ENCODE measurements around the gene SPRR3.
"Not testable (repeated sequence)": the region's sequence is repeated elsewhere in the genome, so short reads cannot be mapped to it uniquely, and the experiment has no call there.

The SPRR3 gene

DNA sequence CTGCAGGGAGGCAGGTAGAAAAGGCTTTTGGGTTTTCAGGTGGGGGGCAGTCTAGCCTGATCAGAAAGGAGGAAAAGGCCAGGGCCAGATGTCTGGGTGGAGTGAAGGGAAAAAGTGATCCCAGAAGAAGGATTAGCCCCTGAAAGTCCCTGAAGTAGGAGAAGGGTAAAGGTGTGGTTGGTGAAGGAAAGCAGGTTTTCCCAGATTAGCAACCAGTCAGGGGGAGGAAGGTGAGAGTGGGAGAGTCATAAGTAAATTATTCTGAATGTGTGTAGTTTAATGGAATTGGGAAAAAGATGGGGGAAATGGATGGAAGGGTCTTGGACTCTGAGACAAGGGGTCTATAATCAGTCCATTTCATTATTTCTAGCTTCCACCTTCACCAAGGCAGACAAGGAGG, 18.3 kb upstream of the SPRR3 start:
- DNase-seq (ENCODE audit: extremely low read depth in 1 of 2, low read depth in 1 of 2), result no peak

DNA sequence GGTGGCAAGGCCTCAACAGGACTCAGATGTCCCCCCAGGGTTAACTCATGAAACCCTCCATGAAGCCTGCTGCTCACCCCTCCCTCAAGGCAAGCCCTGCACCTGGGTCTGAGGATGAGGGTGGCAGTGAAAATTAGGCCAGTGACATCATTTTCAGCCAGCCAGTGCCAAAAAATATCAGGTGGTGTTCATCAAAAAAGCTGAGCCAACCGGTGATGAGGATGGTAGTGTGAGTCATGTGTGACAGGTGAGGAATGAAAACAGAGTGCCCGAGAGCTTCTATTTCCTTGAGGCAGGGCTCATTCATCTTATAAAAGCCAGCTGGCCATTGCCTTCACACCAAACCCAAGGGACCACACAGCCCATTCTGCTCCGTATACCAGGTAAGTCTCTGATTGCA, 17.8 kb upstream of the SPRR3 start, which contains the start of gene SPRR1A:
TSS of gene SPRR1A (plus strand) at position 339 of the 400 bp plus-strand sequence. CDS start 1,150 bp downstream, outside the sequence.
- DNase-seq (ENCODE audit: extremely low read depth in 1 of 2, low read depth in 1 of 2), result no peak

GRCh38 chr1:152986578-152986977, 15.0 kb upstream of the SPRR3 start:
- DNase-seq (ENCODE audit: extremely low read depth in 1 of 2, low read depth in 1 of 2), result no peak

- DNase-seq (ENCODE audit: extremely low read depth in 1 of 2, low read depth in 1 of 2), result no peak
Measured at GRCh38 chr1:152993186-152993585, 8.4 kb upstream of the SPRR3 start.

- DNase-seq (ENCODE audit: extremely low read depth in 1 of 2, low read depth in 1 of 2), result no peak
Measured at GRCh38 chr1:152995842-152996241, 5.7 kb upstream of the SPRR3 start.

- DNase-seq (ENCODE audit: extremely low read depth in 1 of 2, low read depth in 1 of 2), result no peak
Measured at GRCh38 chr1:152996633-152997400, 4.7 kb upstream of the SPRR3 start.

DNA sequence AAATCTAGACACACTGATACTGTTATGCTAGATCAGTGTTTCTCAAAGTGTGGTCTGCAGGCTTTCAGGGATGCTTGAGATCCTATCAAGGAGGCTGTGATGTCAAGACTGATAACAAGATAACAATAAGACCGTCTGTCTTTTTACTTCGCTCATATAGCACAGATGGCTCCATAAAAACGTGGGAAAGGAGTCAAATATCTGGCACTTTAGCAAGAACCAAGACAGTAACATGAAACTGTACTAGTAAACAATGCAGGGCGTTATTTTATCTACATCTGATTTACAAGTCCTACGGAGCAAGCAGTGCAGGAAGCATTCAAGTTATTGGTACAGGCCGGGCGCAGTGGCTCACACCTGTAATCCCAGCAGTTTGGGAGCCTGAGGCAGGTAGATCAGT, 3.6 kb upstream of the SPRR3 start:
- DNase-seq (ENCODE audit: extremely low read depth in 1 of 2, low read depth in 1 of 2), result no peak

DNA sequence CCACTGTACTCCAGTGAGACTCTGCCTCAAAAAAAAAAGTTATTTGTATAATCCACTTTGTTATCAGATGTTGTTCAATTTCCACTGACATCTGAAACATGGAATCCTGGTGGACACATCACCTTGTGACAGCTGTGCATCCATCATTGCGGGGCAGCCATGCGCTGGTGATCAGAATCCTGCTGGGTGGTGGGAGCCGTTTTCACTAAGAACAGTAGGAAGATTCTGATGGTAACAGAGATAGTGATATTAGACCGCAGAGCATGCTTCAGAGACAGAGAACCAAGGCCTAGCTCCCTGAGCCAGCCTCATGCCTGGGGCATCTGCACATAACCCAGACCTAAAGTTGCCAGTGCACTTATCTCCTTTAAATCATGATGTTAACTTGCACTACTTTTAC, 3.1 kb upstream of the SPRR3 start:
- DNase-seq (ENCODE audit: extremely low read depth in 1 of 2, low read depth in 1 of 2), result no peak

- no peak for DNase-seq (ENCODE audit: extremely low read depth in 1 of 2, low read depth in 1 of 2)
Measured at GRCh38 chr1:152999818-153000217, 1.7 kb upstream of the SPRR3 start.

DNA sequence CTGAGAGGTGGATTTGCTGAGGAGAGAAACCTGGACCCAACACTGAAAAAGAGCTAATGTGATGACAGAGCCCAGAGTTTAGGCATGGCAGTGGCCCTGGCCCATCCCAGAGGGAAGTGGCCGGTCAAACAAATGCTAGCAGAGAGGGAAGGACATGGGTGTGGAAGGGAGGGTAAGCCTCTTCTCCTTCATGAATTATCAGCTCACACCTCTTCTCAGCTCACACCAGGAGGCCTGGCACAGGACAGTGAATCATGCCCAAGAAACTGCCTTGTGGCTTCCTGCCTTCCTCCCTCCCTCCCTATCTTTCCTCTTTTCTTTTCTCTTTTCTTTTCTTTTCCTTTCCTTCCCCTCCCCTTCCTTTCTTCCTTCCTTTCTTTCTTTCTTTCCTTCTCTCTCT, 1.3 kb upstream of the SPRR3 start:
- DNase-seq (ENCODE audit: extremely low read depth in 1 of 2, low read depth in 1 of 2), result no peak

DNA sequence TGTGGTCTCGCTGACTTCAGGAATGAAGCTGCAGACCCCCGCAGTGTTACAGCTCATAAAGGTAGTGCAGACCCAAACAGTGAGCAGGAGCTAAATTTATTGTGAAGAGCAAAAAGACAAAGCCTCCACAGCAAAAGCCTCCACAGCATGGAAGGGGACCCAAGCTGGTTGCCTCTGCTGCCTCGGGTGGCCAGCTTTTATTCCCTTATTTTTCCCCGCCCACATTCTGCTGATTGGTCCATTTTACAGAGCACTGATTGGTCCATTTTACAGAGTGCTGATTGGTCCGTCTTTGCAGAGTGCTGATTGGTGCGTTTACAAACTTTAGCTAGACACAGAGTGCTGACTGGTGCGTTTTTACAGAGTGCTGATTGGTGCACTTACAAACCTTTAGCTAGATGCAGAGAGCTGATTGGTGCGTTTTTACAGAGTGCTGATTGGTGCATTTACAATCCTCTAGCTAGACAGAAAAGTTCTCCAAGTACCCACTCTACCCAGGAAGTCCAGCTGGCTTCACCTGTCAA, 9.7 kb downstream of the SPRR3 start:
- not testable (repeated sequence) for DNase-seq (ENCODE audit: extremely low read depth in 1 of 2, low read depth in 1 of 2)

DNA sequence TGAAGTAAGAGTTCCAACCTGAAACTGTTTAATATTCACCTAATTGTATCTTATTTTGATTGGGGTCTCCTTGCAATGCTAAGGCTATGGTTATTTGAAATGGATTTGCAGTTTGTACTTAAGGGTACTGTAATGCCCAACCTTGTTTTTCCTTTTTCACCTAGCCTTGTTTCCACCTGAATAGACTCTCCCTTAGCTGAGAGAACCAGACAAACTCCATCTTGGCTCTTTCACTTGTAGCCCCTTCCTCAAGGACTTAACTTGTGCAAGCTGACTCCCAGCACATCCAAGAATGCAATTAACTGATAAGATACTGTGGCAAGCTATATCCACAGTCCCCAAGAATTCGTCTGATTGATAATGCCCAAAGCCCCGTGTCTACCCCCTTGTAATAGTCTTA, 20.3 kb downstream of the SPRR3 start:
- not testable (repeated sequence) for DNase-seq (ENCODE audit: extremely low read depth in 1 of 2, low read depth in 1 of 2)

DNA sequence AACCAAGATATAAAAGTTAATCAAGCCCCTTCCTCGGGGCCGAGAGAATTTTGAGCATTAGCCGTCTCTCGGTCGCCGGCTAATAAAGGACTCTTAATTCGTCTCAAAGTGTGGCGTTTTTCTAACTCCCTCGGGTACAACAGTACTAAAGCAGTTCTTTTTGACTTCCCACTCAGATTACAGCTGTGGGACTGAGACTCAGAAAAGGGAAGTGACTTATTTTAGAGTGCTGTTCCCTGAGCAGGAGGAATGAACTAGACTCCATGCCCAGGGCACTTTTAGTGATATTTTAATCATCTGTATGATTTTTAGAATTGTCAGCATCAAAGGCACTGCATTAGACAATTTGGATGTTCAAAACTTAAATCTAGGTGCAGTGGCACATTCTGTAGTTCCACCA, 20.8 kb downstream of the SPRR3 start:
- DNase-seq (ENCODE audit: extremely low read depth in 1 of 2, low read depth in 1 of 2), result not testable (repeated sequence)

DNA sequence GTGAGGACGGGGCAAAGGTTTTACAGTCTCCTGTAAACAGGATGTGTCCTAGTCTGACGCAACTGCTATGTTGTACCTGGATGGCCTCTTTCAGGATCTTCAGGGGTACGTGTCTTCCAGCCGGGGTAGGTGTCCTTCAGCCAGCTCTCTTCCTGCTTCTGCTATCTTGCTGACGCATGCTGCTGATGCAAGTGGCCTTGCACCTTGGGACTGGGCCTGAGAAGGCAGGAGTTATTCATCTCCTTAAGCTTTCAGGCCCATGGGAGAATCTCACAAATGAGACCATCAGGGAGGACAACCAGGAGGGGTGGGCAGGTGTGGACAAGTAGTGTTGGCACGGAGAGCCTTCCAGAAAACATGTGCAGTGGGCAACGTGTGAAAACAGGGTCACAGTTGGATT, 21.6 kb downstream of the SPRR3 start:
- DNase-seq (ENCODE audit: extremely low read depth in 1 of 2, low read depth in 1 of 2), result no peak

- DNase-seq (ENCODE audit: extremely low read depth in 1 of 2, low read depth in 1 of 2), result no peak
Measured at GRCh38 chr1:153024413-153024812, 22.9 kb downstream of the SPRR3 start.

DNA sequence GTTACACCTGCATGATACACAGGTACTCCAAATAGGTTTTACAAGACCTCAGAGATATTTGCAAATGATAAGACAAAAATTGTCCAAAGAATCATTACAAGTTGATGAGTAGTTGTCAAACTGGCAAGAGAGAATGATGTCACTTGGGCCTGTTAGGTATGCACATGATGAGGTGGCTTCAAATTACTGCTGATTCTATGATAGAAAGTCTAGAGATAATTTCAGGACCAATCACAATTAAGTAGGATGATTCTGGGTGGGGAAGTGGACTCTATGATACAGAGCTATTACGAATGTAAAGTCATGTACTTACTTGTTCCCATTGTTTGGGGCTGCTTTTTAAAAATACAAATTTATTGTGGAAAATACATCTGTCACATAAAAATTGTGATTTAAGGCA, 24.2 kb downstream of the SPRR3 start:
- no peak for DNase-seq (ENCODE audit: extremely low read depth in 1 of 2, low read depth in 1 of 2)

GRCh38 chr1:153028766-153029165, 27.2 kb downstream of the SPRR3 start:
- no peak for DNase-seq (ENCODE audit: extremely low read depth in 1 of 2, low read depth in 1 of 2)

DNA sequence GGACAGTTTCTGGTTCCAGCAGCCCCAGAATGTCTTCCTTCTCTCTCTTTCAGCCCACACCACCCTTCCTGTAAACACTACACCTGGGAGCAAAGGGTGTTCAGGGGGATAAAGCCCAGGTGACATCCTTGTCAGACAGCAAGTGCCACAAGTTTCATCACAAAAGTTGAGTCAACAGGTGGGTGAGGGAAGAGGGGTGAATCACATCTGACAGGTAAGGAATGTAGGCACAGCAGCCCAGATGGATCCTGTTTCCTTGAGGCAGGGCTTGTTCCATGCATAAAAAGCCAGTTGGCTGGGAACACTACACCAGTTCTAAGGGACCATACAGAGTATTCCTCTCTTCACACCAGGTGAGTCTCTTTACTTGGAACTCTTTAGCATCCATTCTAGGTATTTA, 29.3 kb downstream of the SPRR3 start, which contains the start of gene SPRR1B:
TSS of gene SPRR1B (plus strand) at position 309 of the 400 bp plus-strand sequence. CDS start 1,143 bp downstream, outside the sequence.
- DNase-seq (ENCODE audit: extremely low read depth in 1 of 2, low read depth in 1 of 2), result no peak

GRCh38 chr1:153032073-153032472, 30.5 kb downstream of the SPRR3 start:
- DNase-seq (ENCODE audit: extremely low read depth in 1 of 2, low read depth in 1 of 2), result no peak

DNA sequence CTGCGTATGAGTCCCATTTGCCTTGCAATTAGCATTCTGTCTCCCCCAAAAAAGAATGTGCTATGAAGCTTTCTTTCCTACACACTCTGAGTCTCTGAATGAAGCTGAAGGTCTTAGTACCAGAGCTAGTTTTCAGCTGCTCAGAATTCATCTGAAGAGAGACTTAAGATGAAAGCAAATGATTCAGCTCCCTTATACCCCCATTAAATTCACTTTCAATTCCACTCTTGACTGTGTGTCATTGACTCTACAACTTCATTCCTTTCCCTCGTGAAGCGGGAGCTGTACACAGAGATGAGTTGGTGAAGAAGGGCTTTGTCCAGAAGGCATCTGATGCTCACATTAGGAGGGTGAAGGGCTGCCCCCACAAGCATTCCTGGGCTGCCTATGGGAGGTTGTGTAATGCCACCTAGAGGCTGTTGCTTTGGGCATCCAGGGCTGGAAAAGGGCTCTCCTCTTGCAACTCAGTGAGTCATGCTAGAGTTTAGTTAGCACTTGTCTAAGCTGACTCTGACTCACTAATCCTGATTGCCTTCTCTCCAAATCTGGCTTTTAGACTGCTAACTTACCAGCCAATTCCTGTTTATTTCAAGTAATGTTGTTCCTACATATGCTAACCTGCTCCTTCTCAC, 31.2 kb downstream of the SPRR3 start:
- no peak for DNase-seq (ENCODE audit: extremely low read depth in 1 of 2, low read depth in 1 of 2)

- DNase-seq (ENCODE audit: extremely low read depth in 1 of 2, low read depth in 1 of 2), result no peak
Measured at GRCh38 chr1:153035211-153035610, 33.7 kb downstream of the SPRR3 start.

Data from stimulated activated CD8-positive, alpha-beta memory T cell treated with anti-CD3 and anti-CD28 coated beads, Interleukin-7, amount 100 ng/mL, for 48 hours (primary cell).